ENCODE data around the gene SPRED3. TPM values are rescaled to one million over a fixed set of nuclear protein-coding genes. Genes with fewer than 3 reads are reported as not detected.

SPRED3 gene
- total and polyA plus RNA-seq, 9 of the 15 experiments (the other 6 are each of a cell fraction or from before 2014, with no cell fraction given) = 0.05 to 1.3 (median 0.36) TPM

GRCh38 chr19:38389101-38389925, 816 bp downstream of the SPRED3 start:
- intact Hi-C loops (cut with micrococcal nuclease) (loop anchor here (5.0 kb wide), 2 partner anchors 52 to 147 kb away; partner anchors contain the start of gene CATSPERG), in situ Hi-C loops (cut with MboI) (no loop called here)
- DNase-seq (ENCODE audit: extremely low read depth in 1 of 4, low spot score in 3 of 4) = no peak
- Histone ChIP-seq H3K79me2 (ENCODE audit: control insufficient read depth, insufficient read depth, low read length) (0 out of 3 replicates have a peak, but pooled peaks cover 2% of the 10 kb centered on the region), H3K27me3 (ENCODE audit: control insufficient read depth in 2 of 2, insufficient read depth in 2 of 2, low read length in 2 of 2) (no peaks in the 10 kb centered on the region), H3K4me1 (replicated peaks in 1 of 2; ENCODE audit: control insufficient read depth in 2 of 2, insufficient read depth in 2 of 2, low read length in 2 of 2) (peaks cover 16 to 68% of the 10 kb centered on the region in 2 experiments; a peak in 4 of 5 replicates), H3K36me3 (ENCODE audit: control insufficient read depth, insufficient read depth, low read length) (peaks cover 21% of the 10 kb centered on the region; the same call in 1 of the 3 replicates), H3K9ac (ENCODE audit: insufficient read depth in 1 of 2, low read depth in 2 of 2, low read length in 2 of 2) (peak overlapping the region in 1 of 2 experiments; percentile 21; a peak in 1 of 4 replicates), H3K4me3 (no peak overlapping the region), H4K20me1 (replicated peaks; ENCODE audit: control insufficient read depth, insufficient read depth, low read length) (no peaks in the 10 kb centered on the region), H2AFZ (ENCODE audit: low read depth, low read length) (no peak overlapping the region), H3K9me3 (replicated peaks; ENCODE audit: control insufficient read depth, insufficient read depth, low read depth, low read length) (no peaks in the 10 kb centered on the region), H3K9me1 (ENCODE audit: control insufficient read depth, insufficient read depth, low read length) (no peaks in the 10 kb centered on the region), H3K4me2 (ENCODE audit: insufficient read depth, low read length) (no peak overlapping the region), H3K27ac (ENCODE audit: extremely low read depth, low read depth, low read length) (no peak overlapping the region)
- WGBS (ENCODE audit: insufficient coverage, low coverage, missing lambda C conversion rate) = 28% methylated on average over 15 of the region's 28 CpGs
- BruUV-seq (replicated peaks) = no TSS peak
- no peak for ATAC-seq
- no peak for FAIRE-seq
- ChIA-PET POLR2A (interaction anchor here (0.6 to 1.1 kb wide), 5 partner anchors 8 to 15 kb away, joined by 3 to 4 read pairs (median 3); partner anchors contain the start of gene PSMD8), CTCF (ENCODE audit: low intra/inter-chr PET ratio) (no interaction called here)
- TF ChIP-seq TAF1 (IDR thresholded peaks at IDR 0.05; ENCODE audit: control insufficient read depth, extremely low read depth, insufficient read depth, low read length, severe bottlenecking) = no peak
- no peak for TF ChIP-seq UBTF (IDR thresholded peaks at IDR 0.05; ENCODE audit: borderline replicate concordance in 1 of 2, low read depth in 2 of 2, low read length in 2 of 2)
- TF ChIP-seq ATF6 (CRISPR knock-in tag; IDR thresholded peaks at IDR 0.05) = no peak
- TF ChIP-seq CBFA2T2 (conservative IDR thresholded peaks at IDR 0.05) = peak; percentile 41
- TF ChIP-seq THAP7 (CRISPR knock-in tag; IDR thresholded peaks at IDR 0.05) = no peak
- TF ChIP-seq RAD51 (IDR thresholded peaks at IDR 0.05; ENCODE audit: borderline replicate concordance, low read depth) = peak; percentile 84; the same call in 1 of the 2 replicates
- no peak for TF ChIP-seq DEAF1 (CRISPR knock-in tag; IDR thresholded peaks at IDR 0.05)
- TF ChIP-seq TFE3 (CRISPR knock-in tag; IDR thresholded peaks at IDR 0.05) = peak; percentile 81
